HepG2 (cell line): ENCODE data around the gene SLAMF6. TPM values are rescaled to one million over a fixed set of nuclear protein-coding genes. Genes with fewer than 3 reads are reported as not detected.
"Not testable (repeated sequence)": the region's sequence is repeated elsewhere in the genome, so short reads cannot be mapped to it uniquely, and the experiment has no call there.

Experiments used
- ATAC-seq: fragments of 200-7000 bp; cut with Tn5 transposase; 3 replicates; pipeline ENCODE4 v1.9.1; 2020; ENCODE audit warnings: mild to moderate bottlenecking, moderate library complexity
- BruUV-seq: library from RNA; stranded (reverse); fragments of 400-500 nt; replicated peaks from 2 replicates; lab custom pipeline; 2021; lab: Mats Ljungman, UMichigan
- CTCF ChIA-PET: fragments of 300-600 bp; formaldehyde crosslinking; extraction: SDS; loops from one replicate; lab custom pipeline; 2021; ENCODE audit warnings: low total read pairs, inconsistent platforms, low intra/inter-chr PET ratio; lab: Yijun Ruan, JAX
- POLR2A ChIA-PET: fragments of 350-600 bp; sonication (Branson Sonifier 250); formaldehyde crosslinking; loops from one replicate; lab custom pipeline; 2020; ENCODE audit warnings: antibody characterized with exemption, inconsistent platforms; lab: Yijun Ruan, JAX
- DNase-seq: peaks from one replicate; pipeline ENCODE4 v3.0.0-alpha.2; 2015; ENCODE audit warnings: low spot score
- FAIRE-seq: peaks from 3 replicates; lab custom pipeline; 2011; peaks lifted over from hg19 to GRCh38; lab: Jason Lieb, UNC
- H2AFZ ChIP-seq: one replicate; pipeline ENCODE4 v1.6.1; 2011; ENCODE audit warnings: low read length, inconsistent platforms
- H3K27ac ChIP-seq: fragments of 300-600 bp; 3 replicates; pipeline ENCODE4 v1.8.0; 2011; ENCODE audit warnings: mixed run types, mild to moderate bottlenecking, mixed read lengths, low read length, inconsistent platforms; ENCODE audit not compliant: insufficient read depth; ENCODE audit errors: extremely low read length
- H3K27me3 ChIP-seq, 2 experiments: fragments of 200-600 bp in 1 of 2; 2 replicates in 1 of 2; 3 replicates in 1 of 2; pipeline versions ENCODE4 v1.6.0 to v1.8.0; 2011; ENCODE audit warnings: low read length in 2 of 2, mild to moderate bottlenecking in 2 of 2, moderate library complexity in 2 of 2, inconsistent platforms in 1 of 2; ENCODE audit not compliant: insufficient read depth in 2 of 2, control insufficient read depth in 1 of 2
- H3K36me3 ChIP-seq, 2 experiments: fragments of 200-600 bp in 1 of 2; replicated peaks in 1 of 2; 2 replicates in 1 of 2; 3 replicates in 1 of 2; pipeline versions ENCODE4 v1.5.1 to v1.8.0; 2011; ENCODE audit warnings: low read length in 2 of 2, inconsistent platforms in 1 of 2; ENCODE audit not compliant: insufficient read depth in 2 of 2, control insufficient read depth in 1 of 2
- H3K4me1 ChIP-seq: 2 replicates; pipeline ENCODE4 v1.5.1; 2012; ENCODE audit warnings: low read length, inconsistent platforms; ENCODE audit not compliant: insufficient read depth
- H3K4me2 ChIP-seq: 2 replicates; pipeline ENCODE4 v1.6.0; 2011; ENCODE audit warnings: low read depth, low read length, inconsistent platforms
- H3K4me3 ChIP-seq, 3 experiments: fragments of 200-600 bp in 1 of 3; sonication (generic), shearing (Covaris generic) in 1 of 3; replicated peaks in 1 of 3; 2 replicates each; pipeline ENCODE4 v1.5.1; 2011 to 2016; ENCODE audit warnings: low read length in 3 of 3, inconsistent platforms in 2 of 3, low read depth in 2 of 3, mild to moderate bottlenecking in 2 of 3, control low read depth in 1 of 3, mixed read lengths in 1 of 3; ENCODE audit not compliant: insufficient read depth in 1 of 3
- H3K79me2 ChIP-seq: one replicate; pipeline ENCODE4 v1.6.1; 2011; ENCODE audit warnings: low read length, inconsistent platforms; ENCODE audit not compliant: insufficient read depth
- H3K9ac ChIP-seq: 2 replicates; pipeline ENCODE4 v1.6.0; 2011; ENCODE audit warnings: mild to moderate bottlenecking, low read depth, low read length, inconsistent platforms; ENCODE audit not compliant: insufficient read depth
- H3K9me3 ChIP-seq: 2 replicates; pipeline ENCODE4 v1.5.1; 2012; ENCODE audit warnings: mild to moderate bottlenecking, low read length
- H4K20me1 ChIP-seq: 2 replicates; pipeline ENCODE4 v1.6.0; 2011; ENCODE audit warnings: inconsistent platforms, mild to moderate bottlenecking, low read length, moderate library complexity; ENCODE audit not compliant: insufficient read depth
- HDAC2 ChIP-seq: sonication (generic); formaldehyde crosslinking; IDR thresholded peaks from 2 replicates; pipeline ENCODE4 v1.4.0; 2020; ENCODE audit warnings: missing genetic modification reagents
- KLF9 ChIP-seq: IDR thresholded peaks from 2 replicates; pipeline ENCODE4 v1.6.1; 2016; ENCODE audit warnings: low read depth
- MYC ChIP-seq: sonication (generic); formaldehyde crosslinking; IDR thresholded peaks from 2 replicates; pipeline ENCODE4 v1.9.0; 2021; ENCODE audit warnings: missing genetic modification reagents, borderline replicate concordance
- TCF7 ChIP-seq: sonication (generic); IDR thresholded peaks from 2 replicates; pipeline ENCODE4 v1.6.1; 2016; ENCODE audit warnings: antibody characterized with exemption, low read depth
- TEAD2 ChIP-seq: sonication (generic); formaldehyde crosslinking; IDR thresholded peaks from 2 replicates; pipeline ENCODE4 v1.9.0; 2021; ENCODE audit warnings: missing genetic modification reagents
- ZNF557 ChIP-seq: sonication (generic); formaldehyde crosslinking; IDR thresholded peaks from 2 replicates; pipeline ENCODE4 v1.4.0; 2020; ENCODE audit warnings: missing genetic modification reagents
- WGBS: methylation state at CpG from one replicate; pipeline ENCODE4 v1.1.6; 2017; ENCODE audit warnings: low lambda C conversion rate; 5-methylcytosine and 5-hydroxymethylcytosine counted together
- in situ Hi-C: cut with HindIII; loops from 2 replicates; pipeline ENCODE4 v1.10.0; 2017; ENCODE audit warnings: low pct_unique_long_range_greater_than_20kb; ENCODE audit not compliant: extremely low pct_ligation_motif_present
- intact Hi-C: fragments of 100-400 bp; cut with micrococcal nuclease; formaldehyde crosslinking; loops from one replicate; pipeline ENCODE4 v1.10.0; 2022; ENCODE audit not compliant: unreplicated experiment
- polyA plus RNA-seq, 8 experiments: library from polyadenylated mRNA; depleted of rRNA in 3 of 8; stranded (reverse) in 7 of 8; unstranded in 1 of 8; fragments of >200 nt; fragmentation: Illumina TruSeq in 4 of 8; extraction: Trizol in 4 of 8; gene quantifications; 2 replicates each; pipeline versions ENCODE4 v1.2.1 to v1.2.3, GENCODE V29; 2011 to 2016; ENCODE audit warnings: low read depth in 4 of 8, missing spikeins in 1 of 8, mixed read lengths in 1 of 8; ENCODE audit not compliant: insufficient read depth in 1 of 8
- total RNA-seq, 5 experiments: library from RNA; depleted of rRNA; stranded (reverse); fragments of >200 nt; fragmentation: Illumina TruSeq; extraction: Trizol; gene quantifications; 2 replicates each; pipeline ENCODE4 v1.2.3, GENCODE V29; 2016; ENCODE audit warnings: low read depth in 1 of 5
- TF ChIP-seq, protein P1 (sequence below): sonication (generic); formaldehyde crosslinking; IDR thresholded peaks from 2 replicates; pipeline ENCODE4 v1.4.0; 2020; ENCODE audit warnings: missing genetic modification reagents
- TF ChIP-seq, protein P2 (sequence below): sonication (generic); formaldehyde crosslinking; IDR thresholded peaks from 2 replicates; pipeline ENCODE4 v1.4.0; 2020; ENCODE audit warnings: low read depth, mild to moderate bottlenecking, missing genetic modification reagents

SLAMF6 gene
- total and polyA plus RNA-seq, 2 of the 13 experiments (the other 11 are each of a cell fraction or from before 2014, with no cell fraction given), result not detected

DNA sequence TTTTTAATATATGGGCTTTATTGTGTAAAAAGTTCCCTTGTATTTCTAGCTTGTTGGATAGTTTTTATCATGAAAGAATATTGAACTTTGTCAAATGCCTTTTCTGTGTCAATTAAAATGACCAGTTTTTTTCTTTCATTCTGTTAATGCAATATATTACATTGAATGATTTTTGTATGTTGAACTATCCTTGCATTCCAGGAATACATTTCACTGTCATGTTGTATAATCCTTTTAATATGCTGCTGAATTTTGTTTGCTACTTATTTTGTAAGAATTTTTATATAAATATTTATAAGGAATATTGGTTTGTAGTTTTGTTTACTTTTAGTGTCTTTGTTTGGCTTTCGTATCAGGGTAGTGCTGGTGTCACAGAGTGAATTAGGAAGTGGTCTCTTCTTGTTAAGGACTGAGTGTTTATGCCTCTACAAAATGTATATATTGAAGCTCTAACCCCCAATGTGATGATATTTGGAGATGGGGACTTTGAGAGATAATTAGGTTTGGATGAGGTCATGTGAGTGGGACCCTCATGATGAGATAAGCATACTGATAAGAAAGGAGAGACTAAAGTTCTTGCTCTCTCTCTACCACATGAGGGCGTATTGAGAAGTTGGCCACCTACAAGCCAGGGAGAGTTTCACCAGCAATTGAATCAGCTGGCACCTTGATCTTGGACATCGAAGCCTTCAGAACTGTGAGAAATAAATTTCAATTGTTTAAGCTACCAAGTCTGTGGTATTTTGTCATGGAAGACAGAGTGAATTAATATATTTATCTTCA lies 12.0 kb upstream of the SLAMF6 start (continued):
- TF ChIP-seq, protein P1, sequence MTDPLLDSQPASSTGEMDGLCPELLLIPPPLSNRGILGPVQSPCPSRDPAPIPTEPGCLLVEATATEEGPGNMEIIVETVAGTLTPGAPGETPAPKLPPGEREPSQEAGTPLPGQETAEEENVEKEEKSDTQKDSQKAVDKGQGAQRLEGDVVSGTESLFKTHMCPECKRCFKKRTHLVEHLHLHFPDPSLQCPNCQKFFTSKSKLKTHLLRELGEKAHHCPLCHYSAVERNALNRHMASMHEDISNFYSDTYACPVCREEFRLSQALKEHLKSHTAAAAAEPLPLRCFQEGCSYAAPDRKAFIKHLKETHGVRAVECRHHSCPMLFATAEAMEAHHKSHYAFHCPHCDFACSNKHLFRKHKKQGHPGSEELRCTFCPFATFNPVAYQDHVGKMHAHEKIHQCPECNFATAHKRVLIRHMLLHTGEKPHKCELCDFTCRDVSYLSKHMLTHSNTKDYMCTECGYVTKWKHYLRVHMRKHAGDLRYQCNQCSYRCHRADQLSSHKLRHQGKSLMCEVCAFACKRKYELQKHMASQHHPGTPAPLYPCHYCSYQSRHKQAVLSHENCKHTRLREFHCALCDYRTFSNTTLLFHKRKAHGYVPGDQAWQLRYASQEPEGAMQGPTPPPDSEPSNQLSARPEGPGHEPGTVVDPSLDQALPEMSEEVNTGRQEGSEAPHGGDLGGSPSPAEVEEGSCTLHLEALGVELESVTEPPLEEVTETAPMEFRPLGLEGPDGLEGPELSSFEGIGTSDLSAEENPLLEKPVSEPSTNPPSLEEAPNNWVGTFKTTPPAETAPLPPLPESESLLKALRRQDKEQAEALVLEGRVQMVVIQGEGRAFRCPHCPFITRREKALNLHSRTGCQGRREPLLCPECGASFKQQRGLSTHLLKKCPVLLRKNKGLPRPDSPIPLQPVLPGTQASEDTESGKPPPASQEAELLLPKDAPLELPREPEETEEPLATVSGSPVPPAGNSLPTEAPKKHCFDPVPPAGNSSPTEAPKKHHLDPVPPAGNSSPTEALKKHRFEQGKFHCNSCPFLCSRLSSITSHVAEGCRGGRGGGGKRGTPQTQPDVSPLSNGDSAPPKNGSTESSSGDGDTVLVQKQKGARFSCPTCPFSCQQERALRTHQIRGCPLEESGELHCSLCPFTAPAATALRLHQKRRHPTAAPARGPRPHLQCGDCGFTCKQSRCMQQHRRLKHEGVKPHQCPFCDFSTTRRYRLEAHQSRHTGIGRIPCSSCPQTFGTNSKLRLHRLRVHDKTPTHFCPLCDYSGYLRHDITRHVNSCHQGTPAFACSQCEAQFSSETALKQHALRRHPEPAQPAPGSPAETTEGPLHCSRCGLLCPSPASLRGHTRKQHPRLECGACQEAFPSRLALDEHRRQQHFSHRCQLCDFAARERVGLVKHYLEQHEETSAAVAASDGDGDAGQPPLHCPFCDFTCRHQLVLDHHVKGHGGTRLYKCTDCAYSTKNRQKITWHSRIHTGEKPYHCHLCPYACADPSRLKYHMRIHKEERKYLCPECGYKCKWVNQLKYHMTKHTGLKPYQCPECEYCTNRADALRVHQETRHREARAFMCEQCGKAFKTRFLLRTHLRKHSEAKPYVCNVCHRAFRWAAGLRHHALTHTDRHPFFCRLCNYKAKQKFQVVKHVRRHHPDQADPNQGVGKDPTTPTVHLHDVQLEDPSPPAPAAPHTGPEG (CRISPR knock-in tag), result no peak
- TF ChIP-seq, protein P2, sequence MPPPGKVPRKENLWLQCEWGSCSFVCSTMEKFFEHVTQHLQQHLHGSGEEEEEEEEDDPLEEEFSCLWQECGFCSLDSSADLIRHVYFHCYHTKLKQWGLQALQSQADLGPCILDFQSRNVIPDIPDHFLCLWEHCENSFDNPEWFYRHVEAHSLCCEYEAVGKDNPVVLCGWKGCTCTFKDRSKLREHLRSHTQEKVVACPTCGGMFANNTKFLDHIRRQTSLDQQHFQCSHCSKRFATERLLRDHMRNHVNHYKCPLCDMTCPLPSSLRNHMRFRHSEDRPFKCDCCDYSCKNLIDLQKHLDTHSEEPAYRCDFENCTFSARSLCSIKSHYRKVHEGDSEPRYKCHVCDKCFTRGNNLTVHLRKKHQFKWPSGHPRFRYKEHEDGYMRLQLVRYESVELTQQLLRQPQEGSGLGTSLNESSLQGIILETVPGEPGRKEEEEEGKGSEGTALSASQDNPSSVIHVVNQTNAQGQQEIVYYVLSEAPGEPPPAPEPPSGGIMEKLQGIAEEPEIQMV (CRISPR knock-in tag), result no peak
- no peak for TF ChIP-seq TCF7
- no peak for TF ChIP-seq HDAC2 (CRISPR knock-in tag)
- TF ChIP-seq ZNF557 (CRISPR knock-in tag), result no peak
- no peak for TF ChIP-seq MYC
- TF ChIP-seq TEAD2 (CRISPR knock-in tag), result no peak
- TF ChIP-seq KLF9 (CRISPR knock-in tag), result no peak
- TF ChIP-seq, all 625 proteins: peak for 0

DNA sequence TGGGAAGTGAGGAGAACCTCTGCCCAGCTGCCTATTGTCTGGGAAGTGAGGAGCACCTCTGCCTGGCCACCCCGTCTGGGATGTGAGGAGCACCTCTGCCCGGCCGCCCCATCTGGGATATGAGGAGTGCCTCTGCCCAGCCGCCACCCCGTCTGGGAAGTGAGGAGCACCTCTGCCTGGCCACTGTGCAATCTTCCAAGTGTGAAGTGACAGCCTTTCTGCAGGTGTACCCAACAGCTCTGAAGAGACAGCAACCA lies 9.4 kb upstream of the SLAMF6 start:
- 62% methylated on average over 5 of the region's 5 CpGs for WGBS
- FAIRE-seq, in situ Hi-C loops, intact Hi-C loops, H3K4me1 ChIP-seq, ATAC-seq, H4K20me1 ChIP-seq, DNase-seq, H3K4me3 ChIP-seq, CTCF ChIA-PET, H3K27ac ChIP-seq, H3K36me3 ChIP-seq, H3K27me3 ChIP-seq, H3K9ac ChIP-seq, BruUV-seq, H2AFZ ChIP-seq, H3K4me2 ChIP-seq, POLR2A ChIA-PET, H3K79me2 ChIP-seq: not testable (repeated sequence)
- peaks cover 15% of the 10 kb centered on the region for H3K9me3 ChIP-seq

GRCh38 chr1:160531809-160532556 lies 8.9 kb upstream of the SLAMF6 start:
- DNase-seq, H3K27me3 ChIP-seq, H4K20me1 ChIP-seq, BruUV-seq, H3K9ac ChIP-seq, intact Hi-C loops, H3K27ac ChIP-seq, H3K36me3 ChIP-seq, FAIRE-seq, ATAC-seq, H3K4me1 ChIP-seq, H2AFZ ChIP-seq, H3K79me2 ChIP-seq, H3K4me3 ChIP-seq, POLR2A ChIA-PET, H3K4me2 ChIP-seq, in situ Hi-C loops, CTCF ChIA-PET: not testable (repeated sequence)
- H3K9me3 ChIP-seq, result peaks cover 15% of the 10 kb centered on the region
- 84% methylated on average over 9 of the region's 29 CpGs for WGBS
